Gastroesophageal sphincter (tissue), 3 donors: ENCODE results near the gene CA6.

Experiments used
- POLR2A ChIP-seq, 2 donors: fragments of 450-650 bp; IDR thresholded peaks; one replicate each; pipeline ENCODE4 v1.6.1; 2017; ENCODE audit warnings: antibody characterized with exemption in 2 of 2, mild to moderate bottlenecking in 2 of 2, moderate library complexity in 1 of 2
- POLR2AphosphoS5 ChIP-seq: sonication (generic); formaldehyde crosslinking; IDR thresholded peaks from one replicate; pipeline ENCODE4 v1.6.1; 2017; ENCODE audit warnings: antibody characterized with exemption
- TF ChIP-seq, protein P1 (sequence below), 4 experiments: fragments of 200-600 bp in 2 of 4; fragments of 450-650 bp in 2 of 4; sonication (generic) in 1 of 4; IDR thresholded peaks; one replicate each; pipeline ENCODE4 v1.5.1; 2017 to 2019; ENCODE audit warnings: antibody characterized with exemption in 4 of 4, mild to moderate bottlenecking in 2 of 4, moderate library complexity in 2 of 4

DNA sequence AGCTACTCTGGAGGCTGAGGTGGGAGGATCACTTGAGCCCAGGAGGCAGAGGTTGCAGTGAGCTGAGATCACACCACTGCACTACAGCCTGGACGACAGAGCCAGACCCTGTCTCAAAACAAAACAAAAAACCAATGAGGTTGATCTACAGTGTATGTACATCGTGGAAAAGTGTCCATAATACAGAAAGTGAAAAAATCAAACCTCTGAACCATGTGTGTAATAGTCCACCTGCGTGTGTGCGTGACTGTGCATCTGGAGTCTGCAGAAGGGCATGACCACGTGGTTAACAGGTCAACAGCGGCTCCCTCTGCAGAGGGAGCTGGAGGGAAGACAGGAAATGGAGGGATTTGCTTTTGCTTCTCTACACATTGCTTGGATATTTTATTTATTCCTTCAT lies 34.8 kb upstream of the CA6 start:
- TF ChIP-seq, protein P1, sequence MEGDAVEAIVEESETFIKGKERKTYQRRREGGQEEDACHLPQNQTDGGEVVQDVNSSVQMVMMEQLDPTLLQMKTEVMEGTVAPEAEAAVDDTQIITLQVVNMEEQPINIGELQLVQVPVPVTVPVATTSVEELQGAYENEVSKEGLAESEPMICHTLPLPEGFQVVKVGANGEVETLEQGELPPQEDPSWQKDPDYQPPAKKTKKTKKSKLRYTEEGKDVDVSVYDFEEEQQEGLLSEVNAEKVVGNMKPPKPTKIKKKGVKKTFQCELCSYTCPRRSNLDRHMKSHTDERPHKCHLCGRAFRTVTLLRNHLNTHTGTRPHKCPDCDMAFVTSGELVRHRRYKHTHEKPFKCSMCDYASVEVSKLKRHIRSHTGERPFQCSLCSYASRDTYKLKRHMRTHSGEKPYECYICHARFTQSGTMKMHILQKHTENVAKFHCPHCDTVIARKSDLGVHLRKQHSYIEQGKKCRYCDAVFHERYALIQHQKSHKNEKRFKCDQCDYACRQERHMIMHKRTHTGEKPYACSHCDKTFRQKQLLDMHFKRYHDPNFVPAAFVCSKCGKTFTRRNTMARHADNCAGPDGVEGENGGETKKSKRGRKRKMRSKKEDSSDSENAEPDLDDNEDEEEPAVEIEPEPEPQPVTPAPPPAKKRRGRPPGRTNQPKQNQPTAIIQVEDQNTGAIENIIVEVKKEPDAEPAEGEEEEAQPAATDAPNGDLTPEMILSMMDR (IDR thresholded peaks at IDR 0.05), result no peak
- no peak for TF ChIP-seq POLR2A (IDR thresholded peaks at IDR 0.05)
- no peak for TF ChIP-seq POLR2AphosphoS5
